HG03520 (cell line): Measurements from ENCODE around the gene KLK7.
"Not testable (repeated sequence)": the region's sequence is repeated elsewhere in the genome, so short reads cannot be mapped to it uniquely, and the experiment has no call there.

Source experiments
- ATAC-seq: cut with Tn5 transposase; IDR thresholded peaks from one replicate; pipeline ENCODE4 v1.9.1; 2021; ENCODE audit warnings: mild to moderate bottlenecking, moderate library complexity; ENCODE audit not compliant: unreplicated experiment

The KLK7 gene

GRCh38 chr19:50978772-50979390 is 4.8 kb downstream of the KLK7 start:
- ATAC-seq: no peak

- no peak for ATAC-seq
Observed at GRCh38 chr19:50977626-50978025, 6.1 kb downstream of the KLK7 start.

GRCh38 chr19:50975766-50976165 is 8.0 kb downstream of the KLK7 start:
- no peak for ATAC-seq

DNA sequence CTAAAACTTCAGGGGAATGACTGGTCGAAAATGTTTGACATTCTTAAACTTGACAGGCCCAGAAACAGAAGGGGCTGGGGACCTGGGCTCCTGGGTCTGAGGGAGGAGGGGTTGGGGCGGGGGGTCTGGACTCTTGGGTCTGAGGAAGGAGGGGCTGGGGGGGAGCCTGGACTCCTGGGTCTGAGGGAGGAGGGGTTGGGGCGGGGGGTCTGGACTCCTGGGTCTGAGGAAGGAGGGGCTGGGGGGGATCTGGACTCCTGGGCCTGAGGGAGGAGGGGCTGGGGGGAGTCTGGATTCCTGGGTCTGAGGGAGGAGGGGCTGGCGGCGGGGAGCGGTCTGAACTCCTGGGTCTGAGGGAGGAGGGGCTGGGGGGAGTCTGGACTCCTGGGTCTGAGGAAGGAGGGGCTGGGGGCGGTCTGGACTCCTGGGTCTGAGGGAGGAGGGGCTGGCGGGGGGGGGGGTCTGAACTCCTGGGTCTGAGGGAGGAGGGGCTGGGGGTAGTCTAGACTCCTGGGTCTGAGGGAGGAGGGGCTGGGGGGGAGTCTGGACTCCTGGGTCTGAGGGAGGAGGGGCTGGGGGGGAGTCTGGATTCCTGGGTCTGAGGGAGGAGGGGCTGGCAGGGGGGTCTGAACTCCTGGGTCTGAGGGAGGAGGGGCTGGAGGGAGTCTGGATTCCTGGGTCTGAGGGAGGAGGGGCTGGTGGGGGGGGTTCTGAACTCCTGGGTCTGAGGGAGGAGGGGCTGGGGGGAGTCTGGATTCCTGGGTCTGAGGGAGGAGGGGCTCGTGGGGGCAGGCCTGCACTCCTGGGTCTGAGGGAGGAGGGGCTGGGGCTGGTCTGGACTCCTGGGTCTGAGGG is 8.8 kb downstream of the KLK7 start:
- ATAC-seq: no peak

- no peak for ATAC-seq
Observed at GRCh38 chr19:50972795-50973376, 10.8 kb downstream of the KLK7 start.

GRCh38 chr19:50969810-50970209 is 13.9 kb downstream of the KLK7 start:
- not testable (repeated sequence) for ATAC-seq

GRCh38 chr19:50969413-50969760 is 14.3 kb downstream of the KLK7 start, which contains the start of gene KLK6:
Gene KLK6 (minus strand): TSS chr19:50969591. CDS start chr19:50968104, 1,487 bp downstream.
- no peak for ATAC-seq

- no peak for ATAC-seq
Observed at GRCh38 chr19:50968716-50969412, 14.9 kb downstream of the KLK7 start.

DNA sequence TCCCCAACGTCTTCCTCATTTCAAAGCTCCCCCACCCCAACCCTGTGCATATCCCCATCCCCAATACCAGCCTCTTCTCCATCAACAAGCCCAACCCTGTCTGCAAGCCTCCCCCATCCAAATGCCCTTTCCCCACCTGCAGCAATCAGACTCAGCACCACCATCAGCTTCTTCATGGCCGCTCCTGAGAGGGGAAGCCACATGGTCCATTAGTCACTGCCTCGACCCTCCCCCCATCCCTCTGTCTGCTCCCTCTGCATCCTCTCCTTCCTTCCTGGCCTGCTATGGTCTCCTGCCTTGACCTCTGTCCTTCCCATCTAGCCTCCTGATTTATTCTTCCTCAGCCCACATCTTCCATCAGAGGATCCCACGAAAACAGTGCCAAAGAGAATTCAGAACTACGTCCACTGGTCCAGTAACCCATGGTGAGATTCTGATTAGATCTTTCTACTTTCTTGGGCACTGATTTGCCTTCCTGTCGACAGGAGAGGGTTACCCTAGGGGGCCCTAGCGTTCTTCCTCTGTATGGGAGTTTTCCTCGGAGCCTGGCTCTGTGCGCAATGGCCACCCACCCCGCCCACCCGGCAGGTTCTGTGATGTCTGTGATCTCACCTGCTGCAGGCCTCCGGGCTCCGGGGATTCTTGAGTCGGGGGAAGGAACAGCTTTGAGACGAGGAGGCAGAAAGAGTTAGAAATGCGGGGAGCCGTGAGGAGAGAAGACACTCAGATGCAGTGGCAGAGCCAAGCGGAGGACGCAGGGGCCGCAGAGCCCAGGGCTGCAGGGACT is 15.6 kb downstream of the KLK7 start:
- no peak for ATAC-seq

- no peak for ATAC-seq
Observed at GRCh38 chr19:50964266-50964665, 19.5 kb downstream of the KLK7 start.

DNA sequence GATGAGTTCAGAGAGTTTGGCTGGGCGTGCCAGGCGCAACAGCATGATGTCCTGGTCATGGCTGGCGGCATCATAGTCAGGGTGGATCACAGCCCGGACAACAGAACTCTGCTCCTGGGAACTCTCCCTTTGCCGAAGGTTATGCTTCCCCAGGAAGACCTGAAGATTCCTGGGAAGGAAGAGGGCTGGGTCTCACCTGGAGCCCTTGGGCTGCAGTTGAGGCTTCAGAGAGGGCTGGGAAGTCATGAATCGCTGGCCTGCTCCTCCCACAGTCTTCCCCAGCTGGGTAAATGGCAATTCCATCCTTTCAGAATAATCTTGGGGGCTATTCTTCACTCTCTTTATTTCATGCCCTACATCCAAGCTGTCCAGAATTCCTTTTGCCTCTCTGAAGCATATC is 20.3 kb downstream of the KLK7 start:
- no peak for ATAC-seq

DNA sequence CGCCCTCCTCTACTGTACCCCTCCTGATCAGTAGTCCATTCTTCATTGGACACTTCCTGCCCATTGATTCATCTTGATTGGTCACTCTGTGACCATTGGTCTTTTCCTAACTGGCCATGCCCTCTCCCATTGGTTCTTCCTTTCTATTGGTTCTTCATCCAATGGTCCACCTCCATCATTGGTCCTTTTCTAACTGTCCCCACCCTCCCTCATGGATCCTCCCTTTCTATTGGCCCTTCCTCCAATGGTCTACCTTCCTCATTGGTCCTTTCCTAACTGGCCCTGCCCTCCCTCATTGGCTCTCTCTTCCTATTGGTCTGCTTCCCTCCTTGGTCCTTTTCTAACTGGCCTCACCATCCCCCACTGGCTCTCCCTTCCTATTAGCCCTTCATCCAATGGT is 21.5 kb downstream of the KLK7 start:
- no peak for ATAC-seq

DNA sequence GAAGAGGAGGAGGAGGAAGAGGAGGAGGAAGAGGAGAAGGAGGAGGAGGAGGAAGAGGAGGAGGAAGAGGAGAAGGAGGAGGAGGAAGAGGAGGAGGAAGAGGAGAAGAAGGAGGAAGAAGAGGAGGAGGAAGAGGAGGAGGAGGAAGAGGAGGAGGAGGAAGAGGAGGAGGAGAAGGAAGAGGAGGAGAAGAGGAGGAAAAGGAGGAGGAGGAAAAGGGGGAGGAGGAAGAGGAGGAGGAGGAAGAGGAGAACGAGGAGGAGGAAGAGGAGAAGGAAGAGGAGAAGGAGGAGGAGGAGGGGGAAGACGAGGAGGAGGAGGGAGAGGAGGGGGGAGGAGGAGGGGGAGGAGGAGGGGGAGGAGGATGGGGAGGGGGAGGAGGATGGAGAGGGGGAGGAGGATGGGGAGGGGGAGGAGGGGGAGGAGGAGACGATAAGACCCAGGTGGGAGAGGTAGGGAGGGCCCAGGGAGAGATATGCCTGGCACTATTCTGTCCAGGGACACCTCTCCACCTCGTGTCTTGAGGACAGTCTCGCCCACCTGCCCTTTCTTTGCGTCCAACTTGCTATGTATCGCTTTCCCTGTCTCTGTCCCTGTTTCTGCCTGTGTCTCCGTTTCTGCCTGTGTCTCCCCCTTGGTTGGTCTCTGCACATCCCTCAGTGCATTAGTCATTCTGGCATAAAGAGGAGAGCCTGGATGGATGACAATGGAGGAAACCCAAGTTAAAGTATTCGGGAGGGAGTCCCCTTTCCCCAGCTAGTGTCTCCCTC is 23.8 kb downstream of the KLK7 start:
- no peak for ATAC-seq

GRCh38 chr19:50957587-50957986 is 26.1 kb downstream of the KLK7 start:
- no peak for ATAC-seq

DNA sequence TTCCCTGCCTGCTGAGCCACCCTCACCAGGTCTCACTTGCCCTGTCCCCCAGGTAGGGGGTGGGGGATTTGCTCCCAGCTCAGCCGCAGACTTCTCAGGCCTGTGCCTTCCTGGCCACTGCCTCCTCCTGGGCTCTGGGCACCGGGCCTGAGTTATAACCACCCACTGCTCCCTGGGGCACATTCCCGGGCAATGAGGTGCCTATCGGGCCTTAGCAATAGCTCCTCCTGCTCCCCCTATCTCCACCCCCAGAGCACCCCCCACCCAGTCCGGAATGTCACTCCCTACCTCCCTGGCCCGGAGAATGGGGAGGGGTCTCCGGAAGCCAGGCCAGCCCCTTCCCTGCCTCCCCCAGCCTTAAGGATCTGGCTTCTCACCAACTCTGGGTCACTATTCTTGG is 30.8 kb downstream of the KLK7 start, which contains the start of gene KLK5:
Gene KLK5 (minus strand): TSS at position 129 of the 400 bp plus-strand sequence. CDS start 381 bp downstream, outside the sequence.
- no peak for ATAC-seq

DNA sequence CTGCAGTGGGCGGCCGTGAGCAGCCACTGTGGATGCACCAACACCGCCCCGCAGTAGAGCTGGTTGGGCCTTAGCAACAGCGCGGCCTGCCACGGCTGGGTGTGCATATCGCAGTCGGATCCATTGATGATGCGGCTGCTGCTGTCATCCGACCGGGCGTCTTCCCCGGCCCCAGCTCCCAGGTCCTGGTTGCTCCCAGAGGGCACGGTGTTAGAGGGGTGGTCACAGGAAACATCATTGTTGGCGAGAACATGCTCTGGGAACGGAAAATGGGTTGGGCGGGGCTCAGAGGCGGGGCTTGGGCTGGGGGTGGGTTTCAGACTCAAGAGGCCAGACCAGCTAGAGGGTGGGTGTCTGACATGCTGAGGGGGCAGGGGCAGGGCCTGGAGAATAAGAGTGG is 33.9 kb downstream of the KLK7 start:
- ATAC-seq: no peak

- no peak for ATAC-seq
Observed at GRCh38 chr19:50947123-50947522, 36.6 kb downstream of the KLK7 start.

- ATAC-seq: no peak
Observed at GRCh38 chr19:50944795-50945194, 38.9 kb downstream of the KLK7 start.

GRCh38 chr19:50943074-50943828 is 40.5 kb downstream of the KLK7 start:
- no peak for ATAC-seq
